WTC11 (cell line): ENCODE results near the gene ATG16L1. TPM values are rescaled to one million over a fixed set of nuclear protein-coding genes. Genes with fewer than 3 reads are reported as not detected.
"Not testable (repeated sequence)": the region's sequence is repeated elsewhere in the genome, so short reads cannot be mapped to it uniquely, and the experiment has no call there.

ENCODE experiments used
- ATAC-seq: fragments of 200-7000 bp; cut with Tn5 transposase; 2 replicates; pipeline ENCODE4 v1.10.0; 2021; ENCODE audit warnings: mild to moderate bottlenecking, moderate library complexity
- CTCF ChIA-PET: fragments of 300-600 bp; sonication (Branson Sonifier 250); formaldehyde crosslinking; loops from one replicate; lab custom pipeline; 2021; ENCODE audit warnings: antibody characterized with exemption; lab: Charles Lee
- POLR2A ChIA-PET: fragments of 350-600 bp; sonication (Branson Sonifier 250); formaldehyde crosslinking; loops from one replicate; lab custom pipeline; 2021; ENCODE audit warnings: antibody characterized with exemption; lab: Charles Lee
- DNase-seq: peaks from one replicate; pipeline ENCODE4 v3.0.0; 2021; ENCODE audit warnings: low spot score
- H3K27ac Mint-ChIP-seq: 2 replicates; pipeline ENCODE4 v1.8.0; 2021; ENCODE audit warnings: mixed read lengths
- H3K27me3 Mint-ChIP-seq: 2 replicates; pipeline ENCODE4 v1.8.0; 2021; ENCODE audit warnings: low read depth, mild to moderate bottlenecking, moderate library complexity, mixed read lengths
- H3K36me3 Mint-ChIP-seq: 2 replicates; pipeline ENCODE4 v1.8.0; 2021; ENCODE audit warnings: mixed read lengths
- H3K4me1 Mint-ChIP-seq: 2 replicates; pipeline ENCODE4 v1.8.0; 2022; ENCODE audit warnings: mixed read lengths
- H3K4me3 Mint-ChIP-seq: 2 replicates; pipeline ENCODE4 v1.8.0; 2021; ENCODE audit warnings: mild to moderate bottlenecking, moderate library complexity, mixed read lengths
- H3K9me3 Mint-ChIP-seq: 2 replicates; pipeline ENCODE4 v1.8.0; 2021; ENCODE audit warnings: mixed read lengths
- CREM ChIP-seq: sonication (generic); formaldehyde crosslinking; IDR thresholded peaks from 2 replicates; pipeline ENCODE4 v1.8.1; 2022; ENCODE audit warnings: mild to moderate bottlenecking, missing genetic modification reagents, moderate library complexity
- FOXK1 ChIP-seq: sonication (generic); formaldehyde crosslinking; IDR thresholded peaks from 2 replicates; pipeline ENCODE4 v1.8.0; 2022; ENCODE audit warnings: mild to moderate bottlenecking, moderate library complexity, missing genetic modification reagents
- GRHL2 ChIP-seq: fragments of 250-450 bp; sonication (Bioruptor Pico); IDR thresholded peaks from 2 replicates; pipeline ENCODE4 v1.8.0; 2022; ENCODE audit warnings: mild to moderate bottlenecking, moderate library complexity; ENCODE audit not compliant: insufficient replicate concordance, severe bottlenecking
- MXD4 ChIP-seq: fragments of 250-450 bp; sonication (Bioruptor Pico); IDR thresholded peaks from 2 replicates; pipeline ENCODE4 v1.8.0; 2021; ENCODE audit warnings: mild to moderate bottlenecking, moderate library complexity, borderline replicate concordance
- NFE2L1 ChIP-seq: sonication (generic); formaldehyde crosslinking; IDR thresholded peaks from 2 replicates; pipeline ENCODE4 v1.8.1; 2023; ENCODE audit warnings: missing genetic modification reagents
- SMAD4 ChIP-seq: sonication (generic); formaldehyde crosslinking; IDR thresholded peaks from 2 replicates; pipeline ENCODE4 v1.8.0; 2022; ENCODE audit warnings: mild to moderate bottlenecking, missing genetic modification reagents
- TEAD4 ChIP-seq: sonication (generic); formaldehyde crosslinking; IDR thresholded peaks from 2 replicates; pipeline ENCODE4 v1.8.0; 2022; ENCODE audit warnings: mild to moderate bottlenecking, missing genetic modification reagents
- ZNF121 ChIP-seq: sonication (generic); formaldehyde crosslinking; IDR thresholded peaks from 2 replicates; pipeline ENCODE4 v1.8.0; 2023; ENCODE audit warnings: missing genetic modification reagents
- total RNA-seq: library from RNA; stranded (reverse); gene quantifications from 3 replicates; pipeline ENCODE4 v1.2.3, GENCODE V29; 2021
- TF ChIP-seq, protein P1 (sequence below): fragments of 250-450 bp; sonication (Bioruptor Pico); IDR thresholded peaks from 2 replicates; pipeline ENCODE4 v1.9.0; 2021; ENCODE audit warnings: mild to moderate bottlenecking
- TF ChIP-seq, protein P2 (sequence below): sonication (generic); formaldehyde crosslinking; IDR thresholded peaks from 2 replicates; pipeline ENCODE4 v1.8.1; 2023; ENCODE audit warnings: mild to moderate bottlenecking, moderate library complexity, missing genetic modification reagents
- TF ChIP-seq, protein P3 (sequence below): fragments of 250-450 bp; sonication (Bioruptor Pico); IDR thresholded peaks from 2 replicates; pipeline ENCODE4 v1.8.0; 2021; ENCODE audit warnings: mild to moderate bottlenecking
- TF ChIP-seq, protein P4 (sequence below): fragments of 200-600 bp; IDR thresholded peaks from 2 replicates; pipeline ENCODE4 v1.8.0; 2022; ENCODE audit warnings: antibody characterized with exemption
- TF ChIP-seq, protein P5 (sequence below): sonication (generic); formaldehyde crosslinking; IDR thresholded peaks from 2 replicates; pipeline ENCODE4 v1.8.1; 2023; ENCODE audit warnings: mild to moderate bottlenecking, missing genetic modification reagents, moderate library complexity
- TF ChIP-seq, protein P6 (sequence below): sonication (generic); formaldehyde crosslinking; IDR thresholded peaks from 2 replicates; pipeline ENCODE4 v1.8.0; 2022; ENCODE audit warnings: missing genetic modification reagents
- TF ChIP-seq, protein P7 (sequence below): fragments of 250-450 bp; sonication (Bioruptor Pico); IDR thresholded peaks from 2 replicates; pipeline ENCODE4 v2.1.2; 2022; ENCODE audit warnings: mild to moderate bottlenecking, moderate library complexity

The ATG16L1 gene
- total RNA-seq, 1 experiment from 2014 or later: 31.8 TPM

DNA sequence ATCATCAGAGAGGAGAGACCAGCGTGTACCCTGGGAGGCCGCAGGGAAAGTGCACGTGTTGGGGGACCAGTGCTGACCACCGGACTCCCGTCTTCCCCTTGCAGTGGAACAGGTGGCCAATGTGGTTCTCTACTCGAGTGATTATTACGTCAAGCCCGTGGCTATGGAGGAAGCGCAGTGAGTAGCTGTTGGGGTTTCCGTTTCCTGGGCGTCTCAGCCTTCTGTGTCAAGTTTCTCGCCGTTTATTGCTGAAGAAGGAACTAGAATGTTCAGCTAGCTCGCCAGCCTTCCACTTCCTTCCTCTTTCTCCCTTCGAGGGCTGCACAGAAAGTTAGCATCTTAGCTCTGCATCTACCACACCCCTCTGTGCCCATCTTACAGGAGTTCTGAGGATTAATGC lies 80.1 kb downstream of the ATG16L1 start:
- CTCF ChIA-PET: interaction anchor here (0.9 to 2.0 kb wide), 2 partner anchors 22 to 117 kb away, joined by 3 to 5 read pairs; no protein-coding TSS in a partner anchor

DNA sequence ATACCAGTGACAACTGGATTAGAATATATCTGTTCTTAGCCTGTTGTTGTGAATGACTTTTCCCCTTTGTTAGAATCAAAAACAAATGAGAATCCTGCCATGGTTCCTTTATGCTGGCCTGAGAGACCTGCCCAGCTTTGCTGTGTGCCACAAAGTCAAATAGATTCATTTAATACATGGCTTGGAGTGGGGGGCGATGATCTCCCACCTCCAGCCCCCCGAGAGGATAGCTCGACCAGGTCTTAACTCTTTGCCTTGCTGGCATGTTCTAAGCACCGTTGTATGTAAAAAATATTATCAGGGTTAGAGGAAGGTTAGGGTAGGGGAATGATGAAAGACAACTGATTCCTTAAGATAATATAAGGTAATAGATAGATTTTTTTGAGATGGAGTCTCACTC lies 80.7 kb downstream of the ATG16L1 start:
- no peak overlapping the region for H3K27ac Mint-ChIP-seq
- H3K27me3 Mint-ChIP-seq: peaks cover 58% of the 10 kb centered on the region
- no peaks in the 10 kb centered on the region for H3K9me3 Mint-ChIP-seq
- H3K36me3 Mint-ChIP-seq: no peaks in the 10 kb centered on the region
- H3K4me1 Mint-ChIP-seq: peaks cover 13% of the 10 kb centered on the region
- POLR2A ChIA-PET: no interaction called here
- DNase-seq (no peak), ATAC-seq (no peak)
- TF ChIP-seq FOXK1 (CRISPR knock-in tag) (no peak), NFE2L1 (CRISPR knock-in tag) (no peak), CREM (no peak), ZNF121 (CRISPR knock-in tag) (no peak)
- TF ChIP-seq, protein P1, sequence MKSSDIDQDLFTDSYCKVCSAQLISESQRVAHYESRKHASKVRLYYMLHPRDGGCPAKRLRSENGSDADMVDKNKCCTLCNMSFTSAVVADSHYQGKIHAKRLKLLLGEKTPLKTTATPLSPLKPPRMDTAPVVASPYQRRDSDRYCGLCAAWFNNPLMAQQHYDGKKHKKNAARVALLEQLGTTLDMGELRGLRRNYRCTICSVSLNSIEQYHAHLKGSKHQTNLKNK (CRISPR knock-in tag): no peak
- TF ChIP-seq, protein P2, sequence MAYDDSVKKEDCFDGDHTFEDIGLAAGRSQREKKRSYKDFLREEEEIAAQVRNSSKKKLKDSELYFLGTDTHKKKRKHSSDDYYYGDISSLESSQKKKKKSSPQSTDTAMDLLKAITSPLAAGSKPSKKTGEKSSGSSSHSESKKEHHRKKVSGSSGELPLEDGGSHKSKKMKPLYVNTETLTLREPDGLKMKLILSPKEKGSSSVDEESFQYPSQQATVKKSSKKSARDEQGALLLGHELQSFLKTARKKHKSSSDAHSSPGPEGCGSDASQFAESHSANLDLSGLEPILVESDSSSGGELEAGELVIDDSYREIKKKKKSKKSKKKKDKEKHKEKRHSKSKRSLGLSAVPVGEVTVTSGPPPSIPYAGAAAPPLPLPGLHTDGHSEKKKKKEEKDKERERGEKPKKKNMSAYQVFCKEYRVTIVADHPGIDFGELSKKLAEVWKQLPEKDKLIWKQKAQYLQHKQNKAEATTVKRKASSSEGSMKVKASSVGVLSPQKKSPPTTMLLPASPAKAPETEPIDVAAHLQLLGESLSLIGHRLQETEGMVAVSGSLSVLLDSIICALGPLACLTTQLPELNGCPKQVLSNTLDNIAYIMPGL (CRISPR knock-in tag): no peak
- CTCF ChIA-PET: interaction anchor here (2.0 kb wide), 1 partner anchor 117 kb away, joined by 5 read pairs; no protein-coding TSS in a partner anchor
- no peak overlapping the region for H3K4me3 Mint-ChIP-seq

More for the DNA sequence above, 80.1 kb downstream of the ATG16L1 start:
- POLR2A ChIA-PET: no interaction called here
- H3K27ac Mint-ChIP-seq: no peak overlapping the region
- peaks cover 13% of the 10 kb centered on the region for H3K4me1 Mint-ChIP-seq
- TF ChIP-seq MXD4 (CRISPR knock-in tag): no peak
- TF ChIP-seq, protein P3, sequence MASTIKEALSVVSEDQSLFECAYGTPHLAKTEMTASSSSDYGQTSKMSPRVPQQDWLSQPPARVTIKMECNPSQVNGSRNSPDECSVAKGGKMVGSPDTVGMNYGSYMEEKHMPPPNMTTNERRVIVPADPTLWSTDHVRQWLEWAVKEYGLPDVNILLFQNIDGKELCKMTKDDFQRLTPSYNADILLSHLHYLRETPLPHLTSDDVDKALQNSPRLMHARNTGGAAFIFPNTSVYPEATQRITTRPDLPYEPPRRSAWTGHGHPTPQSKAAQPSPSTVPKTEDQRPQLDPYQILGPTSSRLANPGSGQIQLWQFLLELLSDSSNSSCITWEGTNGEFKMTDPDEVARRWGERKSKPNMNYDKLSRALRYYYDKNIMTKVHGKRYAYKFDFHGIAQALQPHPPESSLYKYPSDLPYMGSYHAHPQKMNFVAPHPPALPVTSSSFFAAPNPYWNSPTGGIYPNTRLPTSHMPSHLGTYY (CRISPR knock-in tag): no peak
- TF ChIP-seq, protein P4, sequence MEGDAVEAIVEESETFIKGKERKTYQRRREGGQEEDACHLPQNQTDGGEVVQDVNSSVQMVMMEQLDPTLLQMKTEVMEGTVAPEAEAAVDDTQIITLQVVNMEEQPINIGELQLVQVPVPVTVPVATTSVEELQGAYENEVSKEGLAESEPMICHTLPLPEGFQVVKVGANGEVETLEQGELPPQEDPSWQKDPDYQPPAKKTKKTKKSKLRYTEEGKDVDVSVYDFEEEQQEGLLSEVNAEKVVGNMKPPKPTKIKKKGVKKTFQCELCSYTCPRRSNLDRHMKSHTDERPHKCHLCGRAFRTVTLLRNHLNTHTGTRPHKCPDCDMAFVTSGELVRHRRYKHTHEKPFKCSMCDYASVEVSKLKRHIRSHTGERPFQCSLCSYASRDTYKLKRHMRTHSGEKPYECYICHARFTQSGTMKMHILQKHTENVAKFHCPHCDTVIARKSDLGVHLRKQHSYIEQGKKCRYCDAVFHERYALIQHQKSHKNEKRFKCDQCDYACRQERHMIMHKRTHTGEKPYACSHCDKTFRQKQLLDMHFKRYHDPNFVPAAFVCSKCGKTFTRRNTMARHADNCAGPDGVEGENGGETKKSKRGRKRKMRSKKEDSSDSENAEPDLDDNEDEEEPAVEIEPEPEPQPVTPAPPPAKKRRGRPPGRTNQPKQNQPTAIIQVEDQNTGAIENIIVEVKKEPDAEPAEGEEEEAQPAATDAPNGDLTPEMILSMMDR: no peak
- TF ChIP-seq, protein P5, sequence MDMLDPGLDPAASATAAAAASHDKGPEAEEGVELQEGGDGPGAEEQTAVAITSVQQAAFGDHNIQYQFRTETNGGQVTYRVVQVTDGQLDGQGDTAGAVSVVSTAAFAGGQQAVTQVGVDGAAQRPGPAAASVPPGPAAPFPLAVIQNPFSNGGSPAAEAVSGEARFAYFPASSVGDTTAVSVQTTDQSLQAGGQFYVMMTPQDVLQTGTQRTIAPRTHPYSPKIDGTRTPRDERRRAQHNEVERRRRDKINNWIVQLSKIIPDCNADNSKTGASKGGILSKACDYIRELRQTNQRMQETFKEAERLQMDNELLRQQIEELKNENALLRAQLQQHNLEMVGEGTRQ (CRISPR knock-in tag): no peak
- TF ChIP-seq, protein P1 (CRISPR knock-in tag): no peak
- H3K36me3 Mint-ChIP-seq: no peaks in the 10 kb centered on the region
- H3K27me3 Mint-ChIP-seq: peaks cover 64% of the 10 kb centered on the region
- H3K9me3 Mint-ChIP-seq: no peaks in the 10 kb centered on the region
- no peak for DNase-seq
- no peak for ATAC-seq
- H3K4me3 Mint-ChIP-seq: no peak overlapping the region

DNA sequence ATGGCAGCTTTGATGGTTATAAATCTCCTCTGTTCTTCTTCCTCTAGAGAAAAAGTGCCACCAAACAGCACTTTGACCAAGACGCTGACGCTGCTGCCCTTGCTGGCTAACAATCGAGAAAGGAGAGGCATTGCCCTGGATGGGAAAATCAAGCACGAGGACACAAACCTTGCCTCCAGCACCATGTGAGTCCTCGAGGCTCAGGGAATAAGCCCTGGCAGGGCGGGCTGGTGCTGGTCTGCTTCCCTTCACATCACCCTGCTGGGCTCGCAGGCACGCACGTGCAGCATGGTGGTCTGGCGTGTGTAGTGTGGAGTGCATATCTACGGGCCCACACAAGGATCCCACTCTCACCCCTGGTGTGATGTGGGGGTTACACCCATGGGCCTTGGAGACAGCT lies 83.4 kb downstream of the ATG16L1 start:
- Mint-ChIP-seq H3K9me3 (no peaks in the 10 kb centered on the region), H3K27me3 (peaks cover 35% of the 10 kb centered on the region), H3K4me3 (no peak overlapping the region), H3K27ac (no peak overlapping the region), H3K4me1 (peaks cover 3% of the 10 kb centered on the region), H3K36me3 (no peaks in the 10 kb centered on the region)
- no peak for ATAC-seq
- POLR2A ChIA-PET: no interaction called here
- CTCF ChIA-PET: no interaction called here
- DNase-seq: no peak
- TF ChIP-seq TEAD4 (CRISPR knock-in tag) (no peak), SMAD4 (no peak), CREM (no peak), GRHL2 (CRISPR knock-in tag) (no peak), MXD4 (CRISPR knock-in tag) (no peak)
- TF ChIP-seq, protein P6, sequence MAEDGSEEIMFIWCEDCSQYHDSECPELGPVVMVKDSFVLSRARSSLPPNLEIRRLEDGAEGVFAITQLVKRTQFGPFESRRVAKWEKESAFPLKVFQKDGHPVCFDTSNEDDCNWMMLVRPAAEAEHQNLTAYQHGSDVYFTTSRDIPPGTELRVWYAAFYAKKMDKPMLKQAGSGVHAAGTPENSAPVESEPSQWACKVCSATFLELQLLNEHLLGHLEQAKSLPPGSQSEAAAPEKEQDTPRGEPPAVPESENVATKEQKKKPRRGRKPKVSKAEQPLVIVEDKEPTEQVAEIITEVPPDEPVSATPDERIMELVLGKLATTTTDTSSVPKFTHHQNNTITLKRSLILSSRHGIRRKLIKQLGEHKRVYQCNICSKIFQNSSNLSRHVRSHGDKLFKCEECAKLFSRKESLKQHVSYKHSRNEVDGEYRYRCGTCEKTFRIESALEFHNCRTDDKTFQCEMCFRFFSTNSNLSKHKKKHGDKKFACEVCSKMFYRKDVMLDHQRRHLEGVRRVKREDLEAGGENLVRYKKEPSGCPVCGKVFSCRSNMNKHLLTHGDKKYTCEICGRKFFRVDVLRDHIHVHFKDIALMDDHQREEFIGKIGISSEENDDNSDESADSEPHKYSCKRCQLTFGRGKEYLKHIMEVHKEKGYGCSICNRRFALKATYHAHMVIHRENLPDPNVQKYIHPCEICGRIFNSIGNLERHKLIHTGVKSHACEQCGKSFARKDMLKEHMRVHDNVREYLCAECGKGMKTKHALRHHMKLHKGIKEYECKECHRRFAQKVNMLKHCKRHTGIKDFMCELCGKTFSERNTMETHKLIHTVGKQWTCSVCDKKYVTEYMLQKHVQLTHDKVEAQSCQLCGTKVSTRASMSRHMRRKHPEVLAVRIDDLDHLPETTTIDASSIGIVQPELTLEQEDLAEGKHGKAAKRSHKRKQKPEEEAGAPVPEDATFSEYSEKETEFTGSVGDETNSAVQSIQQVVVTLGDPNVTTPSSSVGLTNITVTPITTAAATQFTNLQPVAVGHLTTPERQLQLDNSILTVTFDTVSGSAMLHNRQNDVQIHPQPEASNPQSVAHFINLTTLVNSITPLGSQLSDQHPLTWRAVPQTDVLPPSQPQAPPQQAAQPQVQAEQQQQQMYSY (CRISPR knock-in tag): no peak
- TF ChIP-seq, protein P7, sequence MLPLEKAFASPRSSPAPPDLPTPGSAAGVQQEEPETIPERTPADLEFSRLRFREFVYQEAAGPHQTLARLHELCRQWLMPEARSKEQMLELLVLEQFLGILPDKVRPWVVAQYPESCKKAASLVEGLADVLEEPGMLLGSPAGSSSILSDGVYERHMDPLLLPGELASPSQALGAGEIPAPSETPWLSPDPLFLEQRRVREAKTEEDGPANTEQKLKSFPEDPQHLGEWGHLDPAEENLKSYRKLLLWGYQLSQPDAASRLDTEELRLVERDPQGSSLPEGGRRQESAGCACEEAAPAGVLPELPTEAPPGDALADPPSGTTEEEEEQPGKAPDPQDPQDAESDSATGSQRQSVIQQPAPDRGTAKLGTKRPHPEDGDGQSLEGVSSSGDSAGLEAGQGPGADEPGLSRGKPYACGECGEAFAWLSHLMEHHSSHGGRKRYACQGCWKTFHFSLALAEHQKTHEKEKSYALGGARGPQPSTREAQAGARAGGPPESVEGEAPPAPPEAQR (CRISPR knock-in tag): no peak

DNA sequence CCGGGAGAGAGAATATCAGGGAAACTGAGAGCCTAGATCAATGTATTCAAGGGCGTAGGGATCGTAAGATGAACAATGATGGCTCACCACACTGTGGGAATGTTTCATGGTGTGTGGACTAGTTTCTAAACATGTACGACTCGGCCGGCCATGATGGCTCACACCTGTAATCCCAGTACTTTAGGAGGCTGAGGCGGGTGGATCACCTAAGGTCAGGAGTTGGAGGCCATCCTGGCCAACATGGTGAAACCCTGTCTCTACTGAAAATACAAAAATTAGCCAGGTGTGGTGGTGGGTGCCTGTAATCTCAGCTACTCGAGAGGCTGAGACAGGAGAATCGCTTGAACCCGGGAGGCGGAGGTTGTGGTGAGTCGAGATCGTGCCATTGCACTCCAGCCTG lies 84.6 kb downstream of the ATG16L1 start:
- peaks cover 24% of the 10 kb centered on the region for H3K27me3 Mint-ChIP-seq
- H3K36me3 Mint-ChIP-seq, DNase-seq, H3K9me3 Mint-ChIP-seq, H3K4me3 Mint-ChIP-seq, H3K27ac Mint-ChIP-seq, ATAC-seq, POLR2A ChIA-PET, H3K4me1 Mint-ChIP-seq, CTCF ChIA-PET: not testable (repeated sequence)
